ENCODE measurements around the gene CHSY3.

DNA sequence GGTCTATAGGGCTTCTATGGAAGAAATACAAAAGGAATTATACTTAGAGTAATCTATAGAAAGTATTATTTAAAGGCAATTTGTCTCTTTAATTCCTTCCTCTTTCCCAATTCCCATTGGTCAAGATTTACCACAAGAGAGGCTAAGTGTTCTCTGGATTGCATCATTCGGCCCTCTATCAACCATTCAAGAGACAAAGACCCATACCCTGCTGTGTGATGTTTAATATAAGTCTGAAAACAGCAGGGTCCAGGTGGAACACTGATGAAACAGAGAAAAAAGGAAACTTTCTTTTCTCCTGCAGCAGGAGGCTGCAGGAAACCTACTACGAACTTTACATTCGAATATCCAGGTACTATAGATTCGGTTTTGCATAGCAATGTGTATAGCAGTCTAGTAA lies 323.4 kb downstream of the CHSY3 start:
- no peak for TF ChIP-seq POLR2A (IDR thresholded peaks at IDR 0.05; ENCODE audit: low read length)
- TF ChIP-seq GATA1 (IDR thresholded peaks at IDR 0.05; ENCODE audit: low read depth, low read length), result no peak
